ENCODE data around the gene DOCK1.
A peak's percentile ranks its signal among the peaks of the same experiment; 100 is the strongest.

The DOCK1 gene

GRCh38 chr10:126955396-126955795 is 50.2 kb downstream of the DOCK1 start:
- no peak for DNase-seq (ENCODE audit: low spot score)

DNA sequence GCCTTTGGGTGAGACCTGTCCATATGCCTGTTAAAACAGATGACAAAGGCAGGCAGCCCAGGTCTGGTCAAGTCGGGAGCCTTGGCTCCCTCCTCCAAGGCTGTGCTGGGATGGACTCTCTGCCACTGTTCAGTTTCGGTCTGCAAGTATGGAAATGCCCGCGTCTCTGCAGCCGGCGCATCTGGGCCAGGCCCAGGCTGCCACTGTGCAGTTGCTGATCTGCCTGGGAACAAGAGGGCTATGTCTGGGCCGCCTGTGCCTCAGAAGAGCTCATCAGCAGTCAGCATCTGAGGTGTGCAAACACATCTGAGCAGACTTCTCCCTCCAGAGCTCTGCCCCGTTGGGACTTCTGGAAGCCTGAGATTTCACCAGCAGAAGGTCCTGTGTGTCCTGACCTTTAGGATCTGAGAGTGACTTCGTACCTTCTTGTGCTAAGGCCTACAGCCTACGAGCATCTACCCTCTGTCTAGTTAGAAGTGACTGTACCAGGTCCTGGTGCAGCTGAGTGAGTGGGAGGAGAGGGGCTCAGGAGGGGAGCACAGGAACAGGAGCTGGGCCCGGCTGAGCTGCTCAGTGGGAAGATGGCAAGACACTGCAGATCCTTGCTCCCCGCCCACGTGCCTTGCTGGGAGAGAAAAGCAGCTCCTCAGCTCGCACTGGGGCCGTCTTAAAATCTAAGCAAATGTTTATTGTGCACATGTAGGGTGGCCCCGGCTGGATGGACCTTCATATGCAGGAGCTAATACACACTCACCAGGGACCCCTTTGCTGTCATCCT is 50.9 kb downstream of the DOCK1 start:
- DNase-seq (ENCODE audit: low spot score) = no peak

GRCh38 chr10:126956712-126957108 is 51.5 kb downstream of the DOCK1 start:
- DNase-seq (ENCODE audit: low spot score) = no peak

DNA sequence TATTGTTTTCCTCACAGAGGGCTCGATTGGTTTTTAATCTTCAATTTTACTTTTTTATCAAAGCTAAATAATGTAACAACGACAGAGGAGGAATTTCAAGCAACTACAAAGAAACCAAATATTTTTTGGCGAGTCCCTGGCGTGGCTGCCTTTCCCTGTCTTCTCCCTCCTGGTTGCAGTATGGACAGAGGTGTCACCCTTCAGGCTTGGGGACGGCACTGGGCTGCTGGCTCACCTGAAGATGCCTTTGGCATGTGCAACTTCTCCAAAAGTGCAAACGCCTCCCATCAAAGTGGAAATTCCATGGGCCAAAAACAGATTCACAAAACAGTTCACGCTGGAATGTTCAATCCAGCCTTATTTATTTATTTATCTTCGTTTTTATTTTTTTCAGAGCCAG is 51.9 kb downstream of the DOCK1 start:
- DNase-seq (ENCODE audit: low spot score) = no peak

DNA sequence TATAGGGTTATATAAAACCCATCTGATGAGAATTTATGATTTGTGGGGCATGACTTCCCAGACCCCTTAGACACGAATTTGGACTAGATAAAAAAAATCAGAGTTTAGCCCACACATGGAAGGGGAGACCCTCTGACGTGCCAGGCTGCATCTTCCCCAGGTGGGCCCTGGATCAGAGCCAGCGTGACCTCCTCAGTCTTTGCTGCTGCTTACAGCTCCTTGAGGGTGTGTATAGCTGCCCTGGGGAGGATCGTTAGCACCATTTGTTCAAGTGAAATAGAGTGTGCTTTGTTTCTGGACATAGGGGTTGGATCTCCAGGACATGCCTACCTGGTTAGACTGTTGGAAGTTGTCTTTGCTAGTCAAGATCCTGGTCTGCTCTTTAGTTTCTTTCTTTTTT is 54.2 kb downstream of the DOCK1 start:
- no peak for DNase-seq (ENCODE audit: low spot score)

DNA sequence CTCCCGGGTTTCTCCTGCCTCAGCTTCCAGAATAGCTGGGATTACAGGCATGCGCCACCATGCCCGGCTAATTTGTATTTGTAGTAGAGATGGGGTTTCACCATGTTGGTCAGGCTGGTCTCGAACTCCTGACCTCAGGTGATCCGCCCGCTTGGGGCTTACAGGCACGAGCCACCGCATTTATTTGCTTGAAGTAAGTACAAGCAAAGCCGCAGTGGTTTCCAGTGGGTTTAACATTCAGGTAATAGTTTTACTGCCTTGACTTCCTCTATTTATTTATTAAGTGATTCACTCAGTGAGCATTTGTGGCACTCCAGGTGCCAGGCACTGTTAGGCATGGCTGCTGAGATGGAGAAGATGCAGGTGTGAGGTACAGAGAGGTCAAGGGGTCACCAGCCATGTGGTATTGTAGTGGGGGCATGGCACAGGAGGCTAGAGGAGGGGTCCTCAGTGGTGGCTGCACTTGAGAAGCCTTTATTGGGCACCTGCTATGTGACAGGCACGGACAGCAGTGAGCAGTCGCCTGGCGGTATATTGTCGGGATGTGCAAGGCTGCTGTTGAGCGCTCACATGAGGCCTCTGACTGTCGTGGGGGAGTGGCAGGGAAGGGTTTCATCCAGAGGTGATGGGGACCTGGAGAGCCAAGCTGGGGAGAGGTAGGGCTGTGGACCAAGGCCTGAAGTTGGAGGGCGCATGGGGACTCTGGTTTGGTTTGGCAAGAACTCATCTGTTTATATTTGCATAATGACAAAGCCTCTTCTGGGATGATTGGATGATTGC is 54.9 kb downstream of the DOCK1 start:
- no peak for DNase-seq (ENCODE audit: low spot score)

DNA sequence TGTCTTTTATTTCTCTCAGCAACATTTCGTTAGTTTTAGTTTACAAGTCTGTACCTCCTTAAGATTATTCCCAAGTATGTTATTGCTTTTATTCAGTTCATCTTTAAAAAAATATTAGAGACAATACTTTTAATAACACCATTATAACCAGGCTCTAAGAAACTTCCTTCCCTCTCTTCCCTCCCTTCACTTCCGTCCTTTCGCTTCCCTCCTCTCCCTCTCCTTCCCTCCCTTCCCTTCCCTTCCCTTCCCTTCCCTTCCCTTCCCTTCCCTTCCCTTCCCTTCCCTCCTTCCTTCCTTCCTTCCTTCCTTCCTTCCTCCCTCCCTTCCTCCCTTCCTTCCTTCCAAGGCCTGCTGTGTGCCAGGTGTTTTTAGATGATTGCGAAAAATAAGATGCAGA is 58.1 kb downstream of the DOCK1 start:
- DNase-seq (ENCODE audit: low spot score) = no peak

- no peak for DNase-seq (ENCODE audit: low spot score)
Observed at GRCh38 chr10:126964190-126964589, 59.0 kb downstream of the DOCK1 start.

DNA sequence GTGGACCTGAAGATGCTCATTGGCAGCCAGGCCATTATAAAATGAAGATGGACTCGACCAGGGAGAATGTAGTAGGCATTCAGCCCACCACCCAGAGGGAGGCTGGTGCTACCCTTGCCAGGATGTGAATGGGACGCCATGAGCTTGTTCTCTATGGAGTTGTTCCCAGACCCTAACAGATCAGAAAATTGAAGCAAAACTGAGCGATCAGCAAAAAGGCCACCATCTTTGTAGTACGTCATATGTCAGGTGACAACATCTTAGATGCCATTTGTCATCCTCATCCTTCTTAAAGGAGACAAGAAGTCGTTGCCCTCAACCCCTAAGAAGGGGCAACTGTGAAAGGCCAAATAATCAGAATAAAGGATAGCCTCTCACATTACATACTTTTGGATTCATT is 61.7 kb downstream of the DOCK1 start:
- no peak for DNase-seq (ENCODE audit: low spot score)

GRCh38 chr10:126969310-126969709 is 64.1 kb downstream of the DOCK1 start:
- DNase-seq (ENCODE audit: low spot score) = peak; percentile 3

DNA sequence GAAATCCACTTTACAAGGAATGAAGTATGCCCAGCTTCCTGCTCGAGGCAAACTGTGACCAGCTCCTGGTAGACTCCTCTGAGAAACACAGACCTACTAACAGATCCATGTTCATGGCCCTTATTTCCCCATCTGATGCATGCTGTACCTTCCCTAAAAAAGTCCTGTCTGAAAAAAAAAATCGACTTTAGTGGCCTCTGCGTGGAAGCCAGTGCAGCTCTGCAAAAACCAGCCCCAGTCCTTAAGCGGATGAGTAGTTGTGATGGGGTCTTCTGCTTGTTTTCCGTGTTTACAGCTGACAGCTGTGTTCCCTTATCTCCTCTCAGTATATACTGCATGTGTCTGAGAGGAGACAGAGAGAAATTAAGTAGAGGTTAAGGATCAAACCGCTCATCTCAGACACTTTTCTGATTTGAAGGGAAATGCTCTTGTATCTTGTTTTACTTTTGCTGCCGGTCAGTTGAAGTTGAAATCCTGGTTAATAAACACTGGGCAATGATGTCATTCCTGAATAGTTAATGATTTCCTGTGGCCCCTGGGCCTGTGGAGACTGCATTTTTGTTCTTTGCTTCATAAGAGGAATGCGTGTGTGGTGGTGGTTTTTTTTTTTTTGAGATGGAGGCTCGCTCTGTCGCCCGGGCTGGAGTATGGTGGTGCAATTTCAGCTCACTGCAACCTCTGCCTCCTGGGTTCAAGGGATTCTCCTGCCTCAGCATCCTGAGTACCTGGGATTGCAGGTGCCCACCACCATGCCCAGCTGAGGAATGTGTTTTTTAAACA is 67.6 kb downstream of the DOCK1 start:
- DNase-seq (ENCODE audit: low spot score) = peak; percentile 55

GRCh38 chr10:126975221-126975620 is 70.0 kb downstream of the DOCK1 start:
- DNase-seq (ENCODE audit: low spot score) = no peak

DNA sequence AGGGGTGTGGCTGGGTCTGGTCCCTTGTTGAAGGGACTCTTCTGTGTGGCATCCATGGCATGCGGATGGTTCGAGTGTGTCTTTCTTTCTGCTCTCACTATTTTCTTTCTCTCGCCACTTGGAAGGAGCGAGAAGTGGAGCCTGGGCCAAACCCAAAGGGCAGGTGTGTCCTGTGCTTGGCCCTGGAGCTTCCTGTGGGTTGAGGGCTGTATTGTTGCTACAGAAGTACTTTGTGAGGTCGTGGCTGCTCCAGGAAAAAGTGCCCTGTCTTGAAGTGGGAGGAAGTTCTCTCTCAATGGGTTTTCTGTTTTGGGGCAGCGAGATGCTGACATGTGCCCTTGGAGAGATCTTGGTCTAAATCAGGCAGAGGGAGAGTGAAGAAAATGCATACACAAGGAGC is 72.0 kb downstream of the DOCK1 start:
- no peak for DNase-seq (ENCODE audit: low spot score)

- DNase-seq (ENCODE audit: low spot score) = no peak
Observed at GRCh38 chr10:126979311-126979710, 74.1 kb downstream of the DOCK1 start.

DNA sequence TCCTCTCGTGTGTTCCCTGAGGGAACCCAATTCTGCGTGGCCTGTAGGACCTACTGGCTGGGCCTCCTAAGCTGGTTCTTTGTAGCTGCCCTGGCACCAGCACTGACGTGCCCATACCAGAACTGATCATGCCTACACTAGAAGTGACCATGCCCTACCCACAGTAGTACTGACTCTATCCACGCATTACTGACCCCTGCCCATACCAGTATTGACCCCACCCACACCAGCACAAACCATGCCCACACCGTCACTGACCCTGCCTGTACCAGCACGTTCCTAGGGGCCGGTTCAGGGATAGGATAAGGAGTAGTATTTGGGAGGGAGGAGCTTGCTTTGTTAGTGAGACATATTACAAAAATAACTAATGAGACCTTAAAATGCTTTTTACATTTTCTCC is 88.0 kb downstream of the DOCK1 start:
- DNase-seq (ENCODE audit: low spot score) = no peak

DNA sequence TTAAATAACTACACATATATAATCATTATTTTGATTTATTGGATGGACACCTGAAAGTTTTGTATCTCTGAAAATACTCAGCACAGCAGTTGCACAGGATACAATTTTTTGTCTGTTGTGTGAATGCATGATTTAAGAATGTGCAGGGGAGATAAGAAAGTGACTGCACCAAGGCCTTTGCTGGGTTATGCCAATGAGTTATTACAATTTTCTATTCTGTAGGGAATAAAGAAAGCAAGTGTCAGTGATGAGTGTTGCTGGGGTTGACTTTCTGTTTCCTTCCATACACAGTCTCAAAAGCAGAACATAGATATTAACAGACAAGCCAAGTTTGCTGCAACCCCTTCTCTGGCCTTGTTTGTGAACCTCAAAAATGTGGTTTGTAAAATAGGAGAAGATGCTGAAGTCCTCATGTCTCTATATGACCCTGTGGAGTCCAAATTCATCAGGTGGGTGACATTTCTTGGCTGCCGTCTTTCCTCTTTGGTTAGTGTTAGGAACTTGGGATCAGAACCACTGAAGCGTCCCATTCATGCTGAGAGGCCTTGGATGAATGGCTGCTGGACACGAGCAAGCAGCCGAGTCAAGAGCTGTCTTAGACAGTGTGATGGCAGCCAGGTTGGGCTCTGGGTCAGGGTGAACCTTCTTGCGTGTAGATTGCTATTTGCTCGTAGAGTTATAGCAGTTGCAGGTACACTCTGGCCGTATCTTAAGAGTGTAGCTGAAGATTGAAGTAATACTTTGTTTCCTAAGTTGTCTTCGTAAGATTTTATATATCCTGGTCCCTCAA is 92.8 kb downstream of the DOCK1 start:
- no peak for DNase-seq (ENCODE audit: low spot score)

GRCh38 chr10:127000598-127000997 is 95.4 kb downstream of the DOCK1 start:
- no peak for DNase-seq (ENCODE audit: low spot score)

GRCh38 chr10:127003032-127003685 is 97.9 kb downstream of the DOCK1 start:
- no peak for DNase-seq (ENCODE audit: low spot score)

DNA sequence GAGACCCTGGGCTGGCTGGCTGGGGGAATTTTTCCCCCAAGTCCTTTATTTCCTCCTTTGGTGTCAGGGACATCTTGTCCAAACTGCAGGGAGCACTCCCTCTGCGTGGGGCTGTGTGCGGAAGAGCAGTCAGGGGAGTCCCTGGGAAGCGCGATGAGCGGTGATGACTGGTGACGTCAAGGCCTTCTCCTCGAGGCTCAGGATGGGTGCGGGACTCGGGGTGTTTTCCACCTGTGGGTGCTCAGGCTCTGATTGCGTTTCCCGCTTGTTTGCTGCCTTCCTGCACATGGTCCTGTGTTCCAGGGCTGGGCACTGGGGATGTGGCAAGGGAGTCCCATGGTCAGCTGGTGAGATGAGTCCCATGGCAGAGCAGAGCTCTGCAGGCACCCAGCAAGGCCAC is 101.2 kb downstream of the DOCK1 start:
- DNase-seq (ENCODE audit: low spot score) = no peak

GRCh38 chr10:127009366-127009765 is 104.1 kb downstream of the DOCK1 start:
- no peak for DNase-seq (ENCODE audit: low spot score)

GRCh38 chr10:127011174-127011573 is 105.9 kb downstream of the DOCK1 start:
- no peak for DNase-seq (ENCODE audit: low spot score)

All from kidney capillary endothelial cell (primary cell).